GM21360 (cell line): ENCODE data around the gene SOSTDC1.
"Not testable (repeated sequence)": the region's sequence is repeated elsewhere in the genome, so short reads cannot be mapped to it uniquely, and the experiment has no call there.

Experiments used
- ATAC-seq: cut with Tn5 transposase; IDR thresholded peaks from one replicate; pipeline ENCODE4 v1.9.1; 2021; ENCODE audit warnings: mild to moderate bottlenecking, moderate library complexity; ENCODE audit not compliant: unreplicated experiment

The SOSTDC1 gene, protein sequence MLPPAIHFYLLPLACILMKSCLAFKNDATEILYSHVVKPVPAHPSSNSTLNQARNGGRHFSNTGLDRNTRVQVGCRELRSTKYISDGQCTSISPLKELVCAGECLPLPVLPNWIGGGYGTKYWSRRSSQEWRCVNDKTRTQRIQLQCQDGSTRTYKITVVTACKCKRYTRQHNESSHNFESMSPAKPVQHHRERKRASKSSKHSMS

DNA sequence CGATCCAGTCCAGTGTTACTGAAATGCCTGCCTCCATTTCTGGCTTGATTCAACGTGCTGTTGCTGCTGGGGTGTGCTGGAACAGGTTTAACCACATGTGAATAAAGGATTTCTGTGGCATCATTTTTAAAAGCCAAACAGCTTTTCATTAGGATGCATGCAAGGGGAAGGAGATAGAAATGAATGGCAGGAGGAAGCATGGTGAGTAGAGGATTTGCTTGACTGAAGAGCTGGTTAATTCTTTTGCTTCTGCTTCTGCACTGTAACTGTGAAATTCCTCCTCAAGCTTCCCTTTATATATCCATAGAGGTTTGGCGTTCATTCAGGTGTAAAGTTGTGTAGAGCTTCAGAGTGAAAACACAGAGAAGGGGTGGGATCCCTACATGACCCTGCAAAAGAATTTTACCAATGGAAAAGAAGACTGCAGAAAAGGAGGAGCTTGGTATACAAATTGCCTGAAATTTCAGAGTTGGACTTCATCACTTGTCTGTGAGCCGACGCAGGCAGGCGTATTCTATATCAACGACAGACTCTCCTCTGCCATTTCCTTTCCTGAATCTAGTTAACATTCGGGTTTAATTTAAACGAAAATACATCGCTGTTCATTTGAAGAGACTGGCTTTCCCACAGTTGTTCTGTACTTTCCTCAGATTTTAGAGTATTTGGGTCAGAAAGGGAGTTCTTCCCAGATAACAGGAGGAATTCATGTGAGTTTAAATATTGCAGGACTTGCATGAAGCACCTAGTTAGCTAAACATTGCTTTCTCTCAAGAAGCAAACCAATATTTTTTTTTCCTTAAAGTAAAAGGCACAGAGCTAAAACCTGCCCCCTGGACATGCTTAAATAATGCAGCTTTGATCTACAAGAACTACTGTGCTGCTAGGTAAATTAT lies at the start of gene SOSTDC1:
Gene SOSTDC1 (minus strand): TSS at position 270 of the 893 bp plus-strand sequence. CDS start 70 bp downstream, at position 200.
- ATAC-seq = no peak

DNA sequence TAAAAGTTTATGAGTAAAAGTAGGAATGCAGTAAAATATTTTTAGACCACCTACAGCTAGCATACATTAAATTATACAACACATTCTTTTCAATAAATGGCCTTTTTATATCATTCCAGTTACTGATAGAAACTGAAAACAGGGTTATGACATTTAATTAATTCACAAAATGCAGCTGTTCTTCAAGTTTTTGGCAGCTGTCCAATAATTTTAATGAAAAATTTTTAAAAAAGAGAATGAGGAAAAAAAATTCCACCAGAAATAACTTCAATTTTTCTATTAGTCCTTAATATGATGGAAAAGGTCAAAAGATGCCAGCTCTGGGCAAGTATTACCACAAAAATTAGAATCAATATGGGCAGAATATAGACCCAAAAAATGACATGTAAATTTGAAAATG lies 49.2 kb upstream of the SOSTDC1 start:
- no peak for ATAC-seq

DNA sequence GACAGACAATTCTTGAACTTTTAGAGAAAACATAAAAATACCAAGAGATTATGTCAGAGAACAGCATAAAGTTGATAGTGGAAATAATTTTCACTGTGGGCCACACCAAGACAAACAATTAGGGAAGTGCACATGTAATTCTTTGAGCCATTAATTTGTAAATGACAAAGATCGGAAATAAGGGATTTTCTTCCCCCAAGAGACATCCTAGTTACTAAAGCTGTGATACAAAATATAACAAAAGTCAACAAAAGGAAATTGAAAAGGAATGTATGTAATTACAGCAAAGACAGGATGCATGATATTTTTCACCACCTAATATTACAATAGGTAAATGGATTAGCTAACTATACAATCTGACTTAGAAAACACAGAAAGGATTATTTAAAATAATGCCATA lies 48.7 kb upstream of the SOSTDC1 start:
- ATAC-seq = no peak

DNA sequence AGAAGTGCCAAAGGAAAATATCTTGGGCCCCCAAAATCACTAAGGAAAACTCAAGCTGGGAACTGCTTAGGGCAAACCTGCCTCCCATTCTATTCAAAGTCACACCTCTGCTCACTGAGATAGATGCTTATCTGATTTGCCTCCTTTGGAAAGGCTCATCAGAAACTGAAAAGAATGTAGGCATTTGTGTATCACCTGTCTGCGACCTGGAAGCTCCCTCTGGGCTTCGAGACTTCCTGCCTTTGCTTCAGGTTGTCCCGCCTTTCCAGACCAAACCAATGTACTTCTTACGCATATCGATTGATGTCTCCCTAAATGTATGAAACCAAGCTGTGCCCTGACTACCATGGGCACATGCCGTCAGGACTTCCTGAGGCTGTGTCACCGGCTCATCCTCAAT lies 46.6 kb upstream of the SOSTDC1 start:
- ATAC-seq = no peak

DNA sequence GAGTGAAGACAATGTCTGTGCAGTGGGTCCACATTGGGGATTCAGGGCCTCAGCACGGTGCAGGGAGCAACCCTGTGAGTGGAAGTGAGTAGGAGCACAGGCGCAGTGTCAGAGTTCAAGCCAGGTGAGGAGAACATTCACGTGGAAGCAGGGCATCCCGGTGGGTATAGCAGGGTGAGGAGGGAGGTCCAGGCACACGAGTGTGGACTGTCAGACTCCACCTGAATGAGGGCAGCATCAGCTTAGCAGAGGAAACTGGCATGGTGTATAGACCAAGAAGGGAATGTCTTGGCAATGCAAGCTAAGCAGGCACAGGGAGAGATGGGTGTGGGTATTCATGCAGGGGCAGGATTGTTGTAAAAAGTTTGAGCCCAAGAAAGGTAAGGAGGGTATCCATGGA lies 45.8 kb upstream of the SOSTDC1 start:
- no peak for ATAC-seq

DNA sequence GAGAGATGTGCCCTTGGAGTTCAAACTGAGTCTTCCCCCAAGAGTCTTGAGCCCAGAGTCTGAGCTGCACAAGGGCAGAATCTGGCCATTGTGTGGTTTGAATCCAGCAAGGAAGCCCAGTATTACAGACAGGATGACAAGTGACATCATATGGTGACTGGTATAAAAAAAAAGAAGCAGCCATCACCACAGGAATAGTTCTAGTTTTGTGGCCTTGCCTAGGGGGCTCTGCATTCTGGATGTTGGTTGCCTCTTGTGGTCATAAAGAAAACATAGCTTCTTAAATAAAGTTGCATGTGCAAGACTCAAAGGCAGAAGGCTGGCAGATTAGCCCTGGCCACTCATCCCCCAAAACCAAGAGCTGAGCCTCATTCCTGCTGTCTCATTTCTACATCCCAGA lies 44.3 kb upstream of the SOSTDC1 start:
- no peak for ATAC-seq

DNA sequence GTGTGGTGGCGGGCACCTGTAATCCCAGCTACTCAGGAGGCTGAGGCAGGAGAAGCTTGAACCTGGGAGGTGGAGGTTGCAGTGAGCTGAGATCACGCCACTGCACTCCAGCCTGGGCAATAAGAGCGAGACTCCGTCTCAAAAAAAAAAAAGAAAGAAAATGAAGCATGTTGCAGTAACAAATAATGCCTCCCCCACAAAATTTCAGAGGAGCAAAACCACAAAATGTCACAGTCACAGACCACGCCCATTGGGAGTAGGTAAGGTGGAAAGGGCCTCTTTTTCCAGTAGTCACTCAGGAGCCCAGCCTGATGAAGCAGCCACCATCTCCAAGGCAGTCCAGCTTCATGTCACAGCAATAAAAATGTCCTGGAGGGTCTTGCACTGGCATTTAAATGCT lies 40.9 kb upstream of the SOSTDC1 start:
- ATAC-seq = not testable (repeated sequence)

DNA sequence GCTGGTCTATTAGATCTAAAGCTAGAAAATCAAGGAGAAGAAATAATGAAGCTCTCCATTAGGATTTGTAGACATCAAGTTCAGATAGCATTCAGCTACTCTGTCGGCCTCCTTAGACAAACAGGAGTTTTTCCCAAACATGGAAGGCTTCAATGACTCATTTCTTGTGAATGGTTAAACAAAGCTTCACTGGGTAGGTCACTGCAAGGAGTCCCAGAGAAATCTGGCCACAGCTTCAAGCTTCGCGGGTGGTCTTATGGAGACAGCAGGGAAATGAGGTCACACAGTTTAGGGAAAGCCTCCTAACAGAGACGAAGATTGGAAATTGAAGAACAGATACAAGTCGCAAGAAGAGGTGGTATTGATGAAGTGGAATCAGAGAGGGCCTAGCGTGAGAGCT lies 38.5 kb upstream of the SOSTDC1 start:
- no peak for ATAC-seq

DNA sequence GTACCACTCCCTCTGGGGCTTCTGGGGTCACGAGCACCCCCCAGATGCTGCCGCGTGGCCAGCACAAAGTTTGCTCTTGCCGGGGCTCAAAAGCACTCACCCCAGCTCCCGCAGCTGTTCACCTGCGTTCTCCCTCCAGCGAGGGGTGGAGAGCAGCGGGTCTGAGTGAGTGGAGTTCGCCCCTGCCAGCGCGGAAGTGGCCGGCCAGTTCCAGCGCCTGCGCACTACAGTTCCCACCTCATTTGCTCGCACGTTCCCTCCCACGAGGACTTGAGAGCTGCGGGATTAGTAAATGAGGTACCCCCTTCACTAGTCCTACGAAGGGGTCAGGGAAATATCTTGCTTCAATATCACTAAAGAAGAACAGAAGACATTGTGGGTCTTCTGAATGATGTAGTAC lies 36.8 kb upstream of the SOSTDC1 start:
- ATAC-seq = no peak

DNA sequence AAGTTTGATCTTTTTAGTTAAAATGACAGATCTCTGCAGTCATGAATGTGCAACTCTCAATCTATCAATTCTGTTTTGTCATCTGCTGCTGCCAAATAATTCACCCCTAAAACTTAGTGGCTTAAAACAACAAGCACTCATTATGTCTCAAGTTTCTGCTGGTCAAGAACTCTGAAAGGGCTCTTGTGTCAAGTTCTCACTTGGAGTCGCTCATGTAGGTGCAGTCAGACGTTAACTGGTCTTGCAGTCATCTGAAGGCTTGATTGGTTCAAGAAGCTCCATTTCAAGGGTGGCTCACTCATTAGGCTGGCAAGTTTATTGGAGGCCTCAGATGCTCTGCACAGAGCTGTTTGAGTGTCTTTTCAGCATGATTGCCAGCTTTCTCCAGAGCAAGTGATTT lies 32.6 kb upstream of the SOSTDC1 start:
- no peak for ATAC-seq

DNA sequence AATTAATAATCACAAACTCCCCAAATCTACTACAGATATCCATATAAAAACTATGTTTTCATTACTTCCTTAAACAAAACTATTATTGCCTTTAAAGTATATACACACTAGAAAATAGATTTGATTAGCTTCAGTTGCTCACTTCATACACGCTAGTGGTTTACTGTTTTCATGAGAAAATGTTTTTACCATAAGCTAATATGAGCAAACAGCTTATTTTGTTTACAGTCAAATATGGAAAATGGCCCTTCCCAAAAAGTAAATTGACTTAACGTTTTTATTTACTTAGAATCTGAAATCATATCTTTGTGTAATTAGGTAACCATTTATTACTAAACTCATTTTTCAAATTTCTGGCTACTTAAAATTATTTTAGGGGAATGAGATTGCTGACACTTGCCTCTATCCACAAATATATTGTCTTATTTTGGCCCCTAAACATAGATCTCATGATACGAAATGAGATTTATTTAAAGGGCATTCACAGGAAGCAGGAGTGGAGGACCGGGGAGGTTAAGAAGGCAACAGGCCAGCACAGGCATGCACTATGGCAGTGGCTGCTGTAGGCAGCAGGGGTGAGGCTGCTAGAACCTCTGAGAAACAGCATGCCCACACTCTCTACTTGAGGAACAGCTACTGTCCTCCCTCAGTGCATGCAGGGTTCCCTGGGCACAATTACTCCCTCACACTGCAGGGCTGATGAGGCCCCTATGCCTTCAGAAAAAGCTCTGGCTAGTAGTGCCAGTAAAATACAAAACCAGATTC lies 29.6 kb upstream of the SOSTDC1 start:
- no peak for ATAC-seq

DNA sequence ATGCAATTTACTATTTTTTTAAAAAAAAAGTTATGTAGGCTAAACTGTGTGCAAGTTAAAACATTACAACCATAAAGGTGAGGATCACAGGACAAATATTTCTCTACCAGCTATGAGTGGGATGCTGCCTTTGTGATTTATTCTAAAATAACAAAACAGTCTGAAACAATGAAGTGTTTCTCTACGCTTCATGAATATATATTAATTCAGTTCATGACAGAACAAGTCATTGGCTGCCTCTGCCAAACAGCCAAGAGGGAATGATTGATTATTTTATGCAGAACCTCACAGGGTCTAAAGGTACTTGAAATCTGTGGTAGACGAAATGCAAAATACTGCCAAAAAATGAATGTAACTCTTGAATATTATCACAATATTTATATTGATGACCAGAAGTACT lies 29.0 kb upstream of the SOSTDC1 start:
- ATAC-seq = no peak

DNA sequence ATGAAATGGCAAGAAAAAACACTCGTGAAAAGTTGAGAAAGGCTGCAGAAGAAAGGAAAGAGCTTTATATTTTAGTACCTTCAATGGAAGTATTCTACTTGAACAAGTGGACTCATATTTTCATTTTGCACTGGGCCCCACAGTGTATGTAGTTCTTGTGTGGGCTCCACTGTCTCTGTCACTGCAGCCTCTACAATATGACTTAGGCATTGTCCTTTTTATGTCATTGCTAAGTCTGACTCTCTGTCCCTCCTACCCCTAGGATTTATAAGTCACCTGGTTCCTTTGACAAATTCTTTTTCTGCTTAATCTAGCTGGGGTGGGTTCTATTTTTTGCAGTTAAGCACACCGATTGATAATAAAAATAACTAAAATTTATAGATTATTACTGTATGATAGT lies 27.7 kb upstream of the SOSTDC1 start:
- no peak for ATAC-seq

DNA sequence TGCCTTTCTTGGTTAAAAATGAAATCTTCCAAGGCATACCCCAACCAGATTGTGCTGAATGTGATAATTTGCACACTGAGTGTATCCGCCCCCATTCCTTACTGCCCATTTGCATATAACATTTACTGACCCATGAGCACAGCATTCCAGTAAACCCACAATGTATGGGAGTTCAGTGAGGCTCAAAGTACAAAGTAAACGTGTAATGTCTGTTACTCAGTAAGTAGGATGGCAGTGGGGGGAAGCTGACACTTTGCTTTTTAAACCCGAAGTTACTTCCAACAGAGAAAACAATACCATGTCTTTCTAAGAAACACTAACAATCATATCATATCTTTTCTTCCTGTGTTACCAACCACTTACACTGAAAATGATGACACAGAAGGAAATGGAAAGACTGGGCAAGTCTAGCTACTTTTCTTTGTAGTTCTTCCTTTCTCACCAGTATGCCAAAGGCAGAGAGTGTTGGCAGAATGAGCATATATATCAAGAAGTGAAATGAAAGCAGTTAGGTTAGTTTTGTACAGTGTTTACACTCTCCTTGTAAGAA lies 27.1 kb upstream of the SOSTDC1 start:
- no peak for ATAC-seq

DNA sequence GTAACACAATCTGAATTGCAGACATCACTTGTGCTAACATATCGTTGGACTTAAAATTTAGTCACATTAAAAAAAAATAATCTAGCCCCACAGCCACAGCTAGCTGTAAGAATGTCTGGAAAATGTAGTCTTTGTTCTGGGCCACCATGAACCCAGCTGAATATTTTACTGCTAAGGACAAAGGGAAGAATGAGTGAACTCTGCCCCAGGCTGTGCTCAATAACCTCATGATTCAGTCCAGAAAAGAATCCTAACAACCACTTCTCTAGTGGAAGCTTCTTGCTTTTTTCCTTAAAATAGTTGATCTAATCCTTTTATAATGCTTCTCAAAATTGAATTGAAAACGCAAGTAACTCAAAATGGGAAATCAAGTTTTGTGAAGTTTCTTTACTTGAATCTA lies 25.6 kb upstream of the SOSTDC1 start:
- no peak for ATAC-seq

DNA sequence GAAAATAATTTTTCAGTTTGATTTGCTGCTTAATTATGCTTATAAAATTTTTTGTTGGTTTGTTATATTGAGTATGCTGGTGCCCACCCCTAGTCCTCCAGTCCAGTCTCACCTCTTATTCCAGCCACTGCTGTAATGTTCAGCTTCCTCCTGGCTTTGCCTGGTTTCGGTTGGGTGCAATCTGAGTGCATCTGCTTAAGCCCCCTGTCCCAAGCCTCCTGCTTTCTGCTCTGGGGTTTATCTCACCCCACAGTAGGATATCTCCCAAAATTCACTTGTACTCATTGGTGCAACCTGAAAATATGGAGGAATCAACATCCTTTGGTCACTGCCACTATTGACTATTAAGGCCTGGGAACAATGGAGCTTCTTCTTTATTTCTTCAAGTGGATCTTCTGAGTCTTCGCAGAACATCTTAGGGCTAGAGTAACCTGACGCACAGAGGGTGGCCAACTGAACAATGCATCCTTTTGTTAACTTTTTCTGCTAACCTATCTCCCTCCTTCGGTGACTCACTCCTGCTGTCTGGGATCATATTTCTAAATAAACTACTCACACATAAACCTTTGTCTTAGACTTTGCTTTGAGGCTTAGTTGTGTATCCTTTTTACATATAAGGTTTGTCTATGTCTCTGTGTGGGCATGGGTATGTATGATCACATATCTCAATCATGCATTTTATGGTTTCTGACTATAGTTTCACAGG lies 19.1 kb upstream of the SOSTDC1 start:
- no peak for ATAC-seq

DNA sequence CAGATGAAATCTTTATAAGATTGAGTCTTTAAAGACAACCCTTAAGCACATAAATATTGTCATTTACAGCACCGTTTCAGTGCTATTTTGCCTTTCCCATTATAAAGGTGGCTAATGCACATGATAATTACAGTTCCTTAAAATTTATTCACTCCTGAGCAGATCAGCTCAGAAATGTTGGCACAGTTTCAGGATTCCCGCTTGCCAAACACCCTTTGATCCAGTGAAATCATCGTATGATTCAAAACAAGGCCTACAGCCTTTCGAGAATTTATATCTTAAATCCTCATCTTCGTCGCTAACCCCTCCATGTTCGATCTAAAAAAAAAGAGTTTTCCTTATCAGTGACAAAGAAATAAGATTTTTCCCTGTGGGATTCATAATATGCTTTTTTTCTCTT lies 14.1 kb upstream of the SOSTDC1 start:
- ATAC-seq = no peak

DNA sequence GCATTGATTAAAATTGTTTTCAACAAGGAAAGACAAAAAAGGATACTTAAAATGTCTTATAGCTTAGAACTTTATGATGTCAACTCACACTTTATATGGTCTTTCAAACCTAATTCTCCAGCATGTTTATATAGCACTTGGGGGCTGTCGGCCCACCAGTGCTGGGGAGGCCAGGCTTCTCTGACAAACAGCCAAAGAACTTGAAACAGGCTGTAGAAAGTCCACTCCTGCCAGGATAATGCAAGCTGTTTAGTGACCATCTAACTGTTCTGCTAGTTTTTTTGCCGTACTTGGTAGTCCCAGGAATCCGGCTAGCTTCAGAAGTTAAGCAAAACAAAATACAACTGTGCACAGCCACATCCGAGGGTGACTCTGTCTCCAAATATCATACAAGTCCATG lies 13.6 kb upstream of the SOSTDC1 start:
- ATAC-seq = no peak

DNA sequence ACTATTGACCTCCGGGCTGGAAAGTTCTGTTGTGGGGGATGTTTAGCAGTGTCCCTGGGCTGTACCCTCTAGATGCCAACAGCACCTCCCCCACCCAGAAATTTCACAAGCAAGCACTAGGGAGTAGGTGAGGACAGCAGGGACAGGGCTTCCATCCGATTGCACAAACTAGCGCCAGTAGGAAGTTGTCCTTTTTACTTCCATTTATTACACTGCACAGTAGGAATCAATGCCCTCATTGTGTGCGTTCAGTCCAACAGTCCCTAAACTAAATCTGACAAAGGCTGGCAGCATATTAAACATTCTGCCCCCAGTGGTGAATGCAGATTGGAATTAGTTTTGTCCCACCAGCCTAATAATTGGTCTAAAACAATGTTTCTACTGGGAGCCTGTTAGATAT lies 6.4 kb upstream of the SOSTDC1 start:
- ATAC-seq = no peak

DNA sequence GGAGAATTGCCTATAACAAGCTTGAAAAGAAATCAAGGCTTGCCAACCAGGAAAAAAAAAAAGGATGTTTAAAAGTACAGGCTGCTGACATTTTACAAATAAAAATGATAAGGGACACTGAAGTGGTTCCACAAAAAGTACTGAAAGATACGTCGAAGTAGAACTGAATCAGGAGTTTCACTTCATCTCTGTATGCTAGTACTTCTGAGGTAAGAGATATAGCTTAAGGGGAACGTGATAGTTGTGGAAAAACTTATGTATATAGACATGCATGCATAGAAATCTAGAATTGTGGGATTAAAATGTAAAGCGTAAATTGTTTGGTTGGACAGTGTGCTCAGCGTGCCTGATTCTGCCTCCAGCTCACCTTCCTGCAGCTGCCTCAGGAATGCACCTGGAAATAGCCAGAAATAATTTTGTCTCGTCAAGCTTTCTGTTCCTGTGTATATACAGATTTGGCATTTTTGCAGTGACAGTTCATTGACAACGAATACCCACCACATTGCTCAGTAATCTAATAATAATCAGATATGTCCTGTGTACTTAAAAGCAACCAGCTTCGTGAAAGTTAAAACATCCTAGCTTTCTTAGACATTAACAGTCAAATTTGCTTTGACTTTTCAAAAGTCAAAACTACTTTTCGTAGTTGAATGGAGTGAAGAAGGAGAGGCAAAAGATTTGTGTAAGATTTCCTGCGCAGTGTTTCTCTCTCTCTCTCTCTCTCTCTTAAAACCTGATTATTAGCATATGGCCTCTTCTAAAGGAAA lies 1.4 kb downstream of the SOSTDC1 start:
- ATAC-seq = no peak
